Raji (cell line): ENCODE results near the gene IDH3B.

Experiments used
- POLR2A ChIP-seq: IDR thresholded peaks from 2 replicates; pipeline ENCODE4 v1.6.1; 2011; ENCODE audit warnings: low read depth, low read length, control low read depth; ENCODE audit not compliant: insufficient read depth

The IDH3B gene

DNA sequence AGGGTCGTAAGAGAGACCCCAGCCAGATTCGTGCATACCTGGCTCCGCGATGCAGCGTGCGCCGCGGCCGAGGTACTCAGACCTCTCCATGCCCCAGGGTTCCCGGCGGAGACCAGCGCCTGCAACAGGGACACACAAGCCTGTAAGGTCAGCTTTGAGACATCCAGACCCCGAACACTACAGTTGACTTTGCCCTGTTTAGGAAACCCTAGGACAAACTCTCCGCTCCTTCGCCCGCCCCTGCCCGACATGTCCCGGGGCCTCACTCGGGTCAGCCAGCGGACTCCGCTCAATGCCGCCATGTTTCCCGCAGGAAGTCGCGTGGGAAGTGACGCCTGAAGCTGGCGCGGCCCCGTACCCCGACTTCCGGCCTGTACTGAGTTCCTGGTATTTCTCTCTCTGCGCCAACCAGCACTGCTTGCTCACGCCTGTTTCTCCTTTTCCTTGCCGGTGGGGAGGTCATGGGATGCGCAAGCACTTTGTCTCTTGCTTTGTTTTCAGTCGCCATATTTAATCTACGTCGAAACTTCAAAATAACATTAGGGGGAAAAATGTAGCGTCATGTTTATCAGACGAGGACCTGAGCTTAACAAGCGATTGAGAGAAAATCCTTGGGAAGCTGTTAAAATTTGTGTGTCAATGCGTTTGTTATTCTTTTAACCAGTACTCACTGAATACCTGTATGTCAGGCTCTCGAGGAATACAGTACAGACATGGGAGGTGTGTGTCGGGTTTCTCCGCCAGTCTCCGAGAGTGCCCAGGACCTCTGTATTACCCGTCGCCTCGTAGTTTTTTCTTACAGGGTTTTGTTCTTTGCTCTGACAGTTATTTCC, at the start of gene IDH3B:
IDH3B (minus strand) TSS at position 330 of the 833 bp plus-strand sequence; CDS start at position 302, 28 bp downstream.
- TF ChIP-seq POLR2A = peak; percentile 95

DNA sequence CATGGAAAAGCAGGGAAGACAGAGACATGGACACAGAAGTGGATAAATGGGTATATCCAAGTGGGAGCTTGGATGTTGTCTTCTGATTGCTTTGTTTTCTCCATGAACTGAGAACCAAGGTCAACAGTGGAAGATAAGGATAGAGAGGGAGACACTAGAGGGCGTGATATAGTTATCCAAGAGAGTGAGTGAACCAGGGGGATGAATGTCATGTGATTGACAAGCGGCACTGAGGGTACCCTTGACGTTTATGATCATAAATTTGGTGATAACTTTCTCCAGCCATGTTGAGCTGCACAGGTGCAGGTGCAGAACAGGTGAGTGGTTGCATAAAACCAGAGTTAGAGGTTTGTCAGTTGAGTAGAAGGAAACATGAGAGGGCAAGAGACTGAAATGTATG, 49.3 kb upstream of the IDH3B start:
- no peak for TF ChIP-seq POLR2A

DNA sequence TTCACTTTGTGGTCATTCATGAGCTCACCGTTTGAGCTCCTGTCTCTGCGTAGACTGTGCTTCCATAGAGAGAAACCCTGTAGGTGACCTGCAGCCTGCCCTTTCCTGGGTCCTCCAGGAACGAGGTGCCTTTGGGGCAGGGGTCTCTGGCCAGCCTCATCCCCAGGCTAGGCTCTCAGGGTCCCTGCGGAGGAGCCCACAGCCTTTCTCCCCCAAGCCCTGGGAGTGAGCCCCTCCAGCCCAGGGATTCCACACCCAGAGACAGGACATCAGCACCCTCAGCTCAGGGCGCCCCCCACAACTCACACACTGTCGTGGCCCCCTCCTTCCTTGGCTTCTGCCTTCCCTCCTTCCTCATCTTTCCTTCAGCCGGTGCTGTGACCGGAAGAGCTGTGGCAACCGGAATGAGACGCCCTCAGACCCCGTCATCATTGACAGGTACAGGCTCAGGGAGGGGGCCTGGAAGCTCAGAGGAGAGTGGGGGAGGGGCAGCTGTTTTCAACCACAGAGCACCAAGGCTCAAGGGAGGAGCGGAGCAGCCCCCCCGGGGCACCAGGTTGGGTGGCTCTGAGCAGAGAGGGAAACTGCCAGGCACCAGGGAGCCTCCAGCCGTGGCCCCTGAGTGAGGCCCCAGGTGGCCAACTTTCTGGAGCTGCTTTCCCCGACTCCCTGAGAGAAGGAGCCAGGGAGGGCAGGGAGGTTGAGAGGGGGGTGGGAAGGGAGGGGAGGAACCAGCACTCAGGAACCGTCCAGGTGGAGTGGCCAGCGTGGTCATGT, 45.4 kb upstream of the IDH3B start:
- TF ChIP-seq POLR2A = no peak

DNA sequence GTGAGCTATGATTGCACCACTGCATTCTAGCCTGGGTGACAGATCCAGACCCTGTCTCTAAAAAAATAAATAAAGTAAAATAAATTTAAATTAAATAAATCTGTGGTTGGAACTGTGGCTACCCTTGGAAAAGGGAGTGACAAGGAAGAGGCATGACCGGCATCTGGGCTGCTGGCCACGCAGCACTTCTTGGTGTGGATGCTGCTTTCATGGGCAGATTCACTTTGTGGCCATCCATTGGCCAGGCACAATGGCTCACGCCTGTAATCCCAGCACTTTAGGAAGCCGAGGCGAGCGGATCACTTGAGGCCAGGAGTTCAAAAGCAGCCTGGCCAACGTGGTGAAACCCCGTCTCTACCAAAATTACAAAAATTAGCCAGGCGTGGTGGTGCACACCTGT, 44.6 kb upstream of the IDH3B start:
- TF ChIP-seq POLR2A = no peak

DNA sequence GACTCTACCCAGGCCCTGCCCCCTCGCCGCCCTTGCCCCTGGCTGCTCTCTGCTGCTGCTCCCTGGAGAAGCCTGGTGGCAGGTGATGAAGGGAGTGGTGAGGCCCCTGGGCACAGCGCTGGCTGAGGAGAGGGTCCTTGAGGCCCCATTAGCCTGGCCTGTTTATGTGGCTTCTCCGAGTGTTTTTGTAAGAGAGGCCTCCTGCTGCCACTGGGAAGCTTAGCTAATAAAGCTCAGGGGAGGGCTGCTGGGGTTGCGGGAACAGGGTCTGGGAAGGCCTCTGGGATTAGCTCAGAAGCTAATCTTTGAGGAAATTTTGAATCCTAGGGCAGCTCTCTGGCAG, 44.0 kb upstream of the IDH3B start:
- TF ChIP-seq POLR2A = no peak

DNA sequence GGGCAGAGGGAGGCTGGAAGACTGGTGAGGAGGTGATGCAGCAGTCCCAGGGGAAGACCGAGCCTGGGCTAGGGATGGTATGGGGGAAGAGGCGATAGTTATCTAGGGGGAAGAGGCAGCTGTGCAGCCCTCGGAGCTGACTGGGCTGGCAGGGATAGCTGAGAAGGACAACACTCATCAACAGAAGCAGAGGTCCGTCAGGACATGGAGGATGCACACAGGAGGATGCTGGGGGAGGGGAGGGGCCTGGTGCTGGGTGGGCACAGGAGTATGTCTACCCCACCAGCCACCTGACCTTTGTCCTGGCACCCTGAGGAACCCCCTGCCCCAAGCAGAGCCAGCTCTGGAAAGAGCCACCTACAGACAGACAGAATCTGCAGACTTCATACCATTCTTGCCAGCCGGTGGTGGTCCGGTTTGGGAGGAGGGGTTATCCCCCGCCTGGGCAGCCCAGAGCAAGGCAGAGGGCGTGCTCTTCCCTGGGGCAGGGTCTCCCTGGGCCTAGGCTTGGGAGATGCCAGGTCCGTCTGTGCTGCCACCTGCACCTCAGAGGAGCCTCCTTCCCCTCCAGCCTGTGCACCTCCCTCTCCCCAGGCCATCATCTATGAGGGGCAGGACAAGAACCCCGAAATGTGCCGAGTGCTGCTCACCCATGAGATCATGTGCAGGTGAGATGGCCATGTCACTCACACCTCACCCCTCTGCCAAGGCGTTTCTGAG, 43.5 kb upstream of the IDH3B start:
- no peak for TF ChIP-seq POLR2A

DNA sequence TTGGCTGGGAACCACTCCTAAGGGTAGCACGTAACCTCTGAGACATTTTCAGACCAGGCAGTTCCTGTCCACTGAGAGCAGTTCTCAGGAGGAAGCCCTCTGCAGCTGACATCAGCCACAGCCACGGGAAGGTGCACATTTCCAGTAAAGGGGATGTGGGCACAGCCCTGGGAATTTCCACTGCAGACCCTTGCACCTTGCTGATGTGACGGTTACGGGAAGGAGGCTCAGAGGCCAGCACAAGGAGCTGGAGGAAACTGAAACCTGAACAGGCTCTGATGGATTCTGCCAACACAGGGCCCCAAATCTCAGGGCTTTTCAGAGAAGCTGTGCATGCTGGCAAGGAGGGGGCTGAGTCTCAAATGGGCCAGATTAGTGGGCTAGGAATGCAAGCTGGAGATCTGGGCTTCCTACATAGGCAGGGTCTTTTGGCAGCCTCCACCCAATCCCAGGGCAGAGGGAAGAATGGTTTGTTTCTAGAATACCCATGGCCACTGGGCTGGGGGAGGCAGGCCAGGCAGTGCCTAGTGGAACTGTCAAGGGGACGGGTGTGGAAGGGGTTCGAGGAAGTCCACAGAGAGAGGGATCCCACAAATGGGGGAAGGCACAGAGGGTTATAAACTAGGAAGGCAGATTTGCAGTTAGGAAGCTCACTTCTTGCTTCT, 42.8 kb upstream of the IDH3B start:
- no peak for TF ChIP-seq POLR2A

DNA sequence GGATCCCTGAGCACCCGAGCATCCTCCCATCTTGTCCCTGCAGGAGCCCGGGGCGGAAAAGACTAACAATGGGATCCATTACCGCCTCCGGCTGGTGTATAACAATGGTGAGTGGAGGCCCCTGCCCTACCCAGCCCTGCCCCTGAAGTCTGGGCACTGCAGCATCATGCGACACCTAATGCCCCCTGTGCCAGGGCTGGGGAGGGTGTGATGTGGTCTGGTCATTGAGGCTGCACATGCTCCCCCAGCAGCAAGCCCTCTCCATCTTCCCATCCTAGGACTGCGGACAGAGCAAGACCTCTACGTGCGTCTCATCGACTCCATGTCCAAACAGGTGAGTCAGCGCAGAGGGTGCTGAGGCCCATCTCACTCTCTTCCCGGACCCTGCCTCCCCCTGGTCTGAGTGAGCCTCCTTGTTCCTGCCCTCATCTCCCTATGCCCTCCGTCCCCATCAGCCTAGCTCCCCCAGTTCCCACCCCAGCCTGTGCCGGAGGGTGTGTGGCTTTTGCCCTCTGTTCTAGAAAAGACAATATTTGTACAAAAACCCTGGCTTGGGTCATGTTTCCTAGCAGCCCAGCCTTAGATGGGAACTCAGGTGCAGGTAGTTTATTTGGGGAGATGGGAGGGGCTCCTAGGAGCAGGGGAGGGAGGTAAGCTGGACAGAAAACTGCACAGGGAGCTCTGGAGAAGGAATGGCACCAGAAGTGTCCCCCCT, 42.1 kb upstream of the IDH3B start:
- TF ChIP-seq POLR2A = no peak

DNA sequence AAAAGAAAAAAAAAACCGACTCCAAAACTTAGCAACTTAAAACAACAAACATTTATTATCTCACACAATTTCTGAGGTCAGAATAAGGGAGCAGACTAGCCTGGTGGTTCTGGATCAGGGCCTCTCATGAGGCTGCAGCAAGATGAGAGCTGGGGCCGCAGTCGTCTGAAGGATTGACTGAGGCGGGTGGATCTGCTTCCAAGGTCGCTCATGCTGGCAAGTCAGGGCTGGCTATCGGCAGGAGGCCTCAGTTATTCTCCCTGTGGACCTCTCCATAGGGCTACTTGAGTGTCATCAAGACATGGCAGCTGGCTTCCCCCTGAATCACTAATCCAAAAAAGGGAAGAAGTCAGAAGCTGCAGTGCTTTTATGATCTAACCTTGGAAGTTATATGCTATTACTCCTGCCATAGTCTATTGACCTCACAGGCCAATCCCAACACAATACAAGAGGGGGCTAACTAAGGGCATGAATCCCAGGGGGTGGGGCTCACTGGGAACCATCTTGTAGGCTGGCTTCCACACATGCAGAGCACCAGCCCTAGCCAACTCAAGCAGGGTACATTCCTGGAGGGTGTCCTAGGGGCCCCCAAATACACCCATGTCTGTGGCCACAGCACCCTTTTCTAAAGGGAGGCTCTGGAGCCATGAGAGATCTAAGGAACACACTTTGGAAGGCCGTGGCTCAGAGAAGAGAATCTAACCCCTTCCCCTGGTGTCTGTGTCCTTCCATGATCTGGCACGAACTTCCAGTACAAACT, 39.9 kb upstream of the IDH3B start:
- no peak for TF ChIP-seq POLR2A

DNA sequence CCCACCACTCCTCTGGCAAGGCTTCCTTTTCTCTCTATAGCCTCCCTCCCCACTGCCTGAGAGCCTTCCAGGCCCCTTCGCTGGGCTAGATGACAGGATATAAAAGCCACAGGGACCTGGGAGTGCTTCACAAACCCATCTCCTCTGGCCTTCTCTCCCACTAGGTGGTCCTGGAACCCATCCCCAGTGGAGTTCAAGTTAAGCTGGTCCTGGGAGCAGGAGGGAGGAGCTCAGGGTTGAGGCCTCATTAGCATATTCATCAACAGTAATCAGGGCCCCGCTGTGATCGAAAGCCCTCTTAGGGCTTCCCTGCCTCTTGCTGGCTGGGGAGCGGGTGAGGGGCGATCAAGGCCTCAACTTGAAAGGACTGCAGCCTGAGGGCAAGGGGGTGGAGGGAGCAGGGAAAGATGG, 37.7 kb upstream of the IDH3B start:
- TF ChIP-seq POLR2A = no peak

DNA sequence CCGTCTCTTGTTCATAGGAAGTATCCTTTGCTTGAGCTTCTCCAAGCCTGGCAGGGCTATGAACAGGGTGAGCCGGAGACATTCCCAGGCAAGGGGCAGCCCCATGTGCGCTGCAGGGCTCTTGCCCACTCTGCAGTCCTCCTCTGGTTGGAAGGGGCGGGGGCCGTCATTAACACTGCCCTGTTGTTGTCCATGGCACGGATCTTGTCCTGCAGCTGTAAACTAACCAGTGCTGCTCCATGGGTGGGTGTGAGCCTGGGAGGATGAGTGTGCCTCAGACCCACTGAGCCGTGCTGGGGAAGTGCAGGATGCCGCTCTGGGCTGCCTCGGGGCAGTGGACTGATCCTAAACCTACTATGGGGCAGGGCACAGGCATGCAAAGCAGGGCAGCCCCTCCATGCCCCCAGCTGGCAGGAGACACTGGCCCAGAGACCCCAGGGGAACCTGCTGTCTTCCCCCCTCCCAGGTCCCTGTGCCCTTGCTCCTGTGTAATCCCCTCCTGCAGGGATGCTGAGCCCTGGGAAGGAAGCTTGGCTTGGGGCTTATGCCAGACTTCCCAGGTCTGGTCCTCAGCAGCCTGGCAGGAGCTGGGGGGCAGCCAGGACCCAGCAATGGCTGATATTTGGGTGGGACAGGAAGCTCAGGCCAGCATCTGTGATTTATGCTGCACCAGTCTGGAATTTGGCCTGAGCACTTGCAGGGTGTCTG, 37.1 kb upstream of the IDH3B start:
- TF ChIP-seq POLR2A = no peak

DNA sequence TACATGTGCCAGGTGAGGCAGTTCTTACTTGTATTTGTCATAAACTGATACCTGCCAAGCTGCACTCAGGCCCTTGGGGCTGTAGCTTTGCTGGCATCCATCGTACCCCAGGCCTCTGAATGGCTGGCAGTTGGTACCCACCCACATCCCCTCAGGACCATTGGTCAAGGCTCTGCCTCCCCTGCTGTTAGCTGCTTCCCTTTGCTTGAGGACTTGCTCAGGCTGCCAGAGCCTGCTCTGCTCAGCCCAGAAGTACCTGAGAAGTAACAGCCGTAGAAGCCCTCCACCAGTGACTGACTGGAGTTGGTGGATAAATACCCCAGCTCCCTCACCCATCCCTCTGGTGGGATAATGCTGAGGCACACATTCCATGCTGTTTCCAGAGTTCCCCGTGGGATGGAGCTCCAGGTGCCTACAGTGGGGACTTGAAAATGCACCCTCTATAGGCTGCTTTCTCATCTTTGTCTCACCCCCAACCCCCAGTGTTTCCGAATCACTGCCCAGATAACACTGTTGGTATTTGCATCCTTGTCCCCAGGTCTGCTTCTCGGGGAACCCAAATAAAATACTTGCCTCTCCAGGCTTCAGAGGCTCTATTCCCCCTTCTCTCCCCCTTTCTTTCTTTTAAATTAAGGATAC, 35.9 kb upstream of the IDH3B start:
- no peak for TF ChIP-seq POLR2A

DNA sequence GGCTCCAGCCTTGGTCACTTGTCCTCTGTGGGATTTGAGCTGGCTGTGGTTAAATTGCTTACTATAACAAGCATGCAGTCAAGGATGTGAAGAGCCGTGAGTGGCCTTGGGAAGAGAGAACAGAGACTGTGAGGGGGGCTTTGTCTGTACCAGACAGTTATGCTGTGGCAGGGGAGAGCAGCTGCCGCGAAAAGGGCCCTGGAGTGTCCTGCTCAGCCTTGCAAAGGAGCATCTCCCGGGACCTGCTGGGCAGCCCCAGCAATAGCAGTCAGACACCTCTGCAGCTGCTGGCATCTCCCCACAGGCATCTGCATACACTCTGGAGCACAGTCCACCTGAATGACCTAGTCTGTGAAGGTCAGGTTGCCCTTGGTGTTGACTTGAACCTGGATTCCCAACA, 34.9 kb upstream of the IDH3B start:
- TF ChIP-seq POLR2A = no peak
